Mammary epithelial cell (primary cell): ENCODE data around the gene PIEZO2.

Source experiments
- EZH2 ChIP-seq: IDR thresholded peaks from 2 replicates; pipeline ENCODE4 v1.6.1; 2012; ENCODE audit warnings: low read length, inconsistent platforms, borderline replicate concordance
- TF ChIP-seq, protein P1 (sequence below), 2 donors: IDR thresholded peaks in 1 of 2; conservative IDR thresholded peaks in 1 of 2; 2 replicates each; pipeline ENCODE4 v1.5.1; 2011 to 2012; ENCODE audit warnings: inconsistent platforms in 2 of 2, low read length in 2 of 2, mild to moderate bottlenecking in 2 of 2, control low read depth in 1 of 2, low read depth in 1 of 2; ENCODE audit not compliant: insufficient read depth in 1 of 2; ENCODE audit errors: extremely low read depth in 1 of 2

DNA sequence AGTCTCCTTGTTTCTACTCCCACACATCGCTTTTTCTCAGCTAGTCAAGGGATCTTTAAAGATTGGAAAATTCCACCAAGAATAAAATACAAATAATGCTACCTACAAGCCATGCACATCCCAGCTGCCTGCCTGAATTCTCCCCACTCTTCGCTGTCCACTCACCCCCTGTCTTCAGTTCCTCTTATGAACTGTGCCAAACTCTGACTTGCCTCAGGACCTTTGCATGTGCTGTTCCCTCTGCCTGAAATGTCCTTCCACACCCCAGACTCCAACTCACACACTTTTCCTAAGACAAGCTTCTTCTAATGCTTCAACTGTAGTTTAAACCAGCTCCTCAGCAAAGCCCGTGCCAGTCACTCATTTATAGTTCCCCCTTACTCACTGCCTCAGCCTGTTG lies 363.6 kb downstream of the PIEZO2 start:
- TF ChIP-seq, protein P1, sequence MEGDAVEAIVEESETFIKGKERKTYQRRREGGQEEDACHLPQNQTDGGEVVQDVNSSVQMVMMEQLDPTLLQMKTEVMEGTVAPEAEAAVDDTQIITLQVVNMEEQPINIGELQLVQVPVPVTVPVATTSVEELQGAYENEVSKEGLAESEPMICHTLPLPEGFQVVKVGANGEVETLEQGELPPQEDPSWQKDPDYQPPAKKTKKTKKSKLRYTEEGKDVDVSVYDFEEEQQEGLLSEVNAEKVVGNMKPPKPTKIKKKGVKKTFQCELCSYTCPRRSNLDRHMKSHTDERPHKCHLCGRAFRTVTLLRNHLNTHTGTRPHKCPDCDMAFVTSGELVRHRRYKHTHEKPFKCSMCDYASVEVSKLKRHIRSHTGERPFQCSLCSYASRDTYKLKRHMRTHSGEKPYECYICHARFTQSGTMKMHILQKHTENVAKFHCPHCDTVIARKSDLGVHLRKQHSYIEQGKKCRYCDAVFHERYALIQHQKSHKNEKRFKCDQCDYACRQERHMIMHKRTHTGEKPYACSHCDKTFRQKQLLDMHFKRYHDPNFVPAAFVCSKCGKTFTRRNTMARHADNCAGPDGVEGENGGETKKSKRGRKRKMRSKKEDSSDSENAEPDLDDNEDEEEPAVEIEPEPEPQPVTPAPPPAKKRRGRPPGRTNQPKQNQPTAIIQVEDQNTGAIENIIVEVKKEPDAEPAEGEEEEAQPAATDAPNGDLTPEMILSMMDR (conservative IDR thresholded peaks at IDR 0.05 in 1 of 2, IDR thresholded peaks at IDR 0.05 in 1 of 2; ENCODE audit: extremely low read depth in 1 of 2, insufficient read depth in 1 of 2, low read depth in 1 of 2, low read length in 2 of 2), result no peak
- TF ChIP-seq EZH2, result no peak
